Activated CD4-positive, alpha-beta T cell treated with anti-CD3 and anti-CD28 coated beads for 24 hours (primary cell): ENCODE measurements around the gene NPHS2.

ENCODE experiments used
- DNase-seq, 2 donors: peaks; one replicate each; pipeline ENCODE4 v3.0.0-alpha.2; 2020; ENCODE audit warnings: low read depth in 2 of 2

NPHS2 gene

DNA sequence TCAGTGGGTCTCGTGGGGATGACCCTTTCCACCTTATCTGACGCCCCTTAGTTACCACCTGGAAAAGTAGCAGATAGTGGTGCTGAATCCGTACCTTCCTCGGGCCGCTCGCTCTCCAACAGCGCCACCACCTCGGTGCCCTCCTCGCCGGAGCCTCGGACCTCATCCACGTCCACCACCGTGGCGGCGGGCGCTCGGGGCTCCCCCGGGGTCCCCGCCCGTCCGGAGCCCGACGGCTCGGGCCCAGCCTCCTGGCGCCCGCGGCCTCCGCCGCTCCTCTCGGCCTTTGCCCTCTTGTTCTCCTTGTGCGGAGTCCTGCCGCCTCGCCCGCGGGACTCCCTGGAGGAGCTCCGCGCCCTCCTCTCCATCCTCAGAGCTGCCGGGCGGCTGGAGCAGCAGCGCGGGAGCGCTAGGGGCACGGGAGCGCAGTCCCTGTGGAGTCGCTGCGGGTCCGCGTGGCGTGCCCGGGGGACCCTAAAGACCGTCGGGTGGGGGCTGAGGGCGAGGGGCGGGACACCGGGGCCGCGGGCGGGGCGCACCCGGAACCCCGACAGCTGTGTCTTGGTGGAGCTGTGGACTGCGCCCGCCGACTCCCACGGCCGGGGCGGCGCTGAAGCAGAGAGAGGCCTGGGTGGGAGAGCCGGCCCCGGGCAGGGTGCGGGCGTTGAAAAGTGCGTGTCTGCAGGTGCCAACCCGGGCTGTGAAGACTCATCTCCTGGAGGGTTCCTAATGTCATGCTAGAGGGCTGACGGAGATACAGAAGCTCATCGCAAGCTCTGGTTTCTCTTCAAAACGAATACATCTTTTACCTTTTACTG, at the start of gene NPHS2:
Gene NPHS2, minus strand, starts transcription at position 452 of the 818 bp plus-strand sequence. Its CDS starts 84 bp downstream, at position 368.
- DNase-seq: no peak

DNA sequence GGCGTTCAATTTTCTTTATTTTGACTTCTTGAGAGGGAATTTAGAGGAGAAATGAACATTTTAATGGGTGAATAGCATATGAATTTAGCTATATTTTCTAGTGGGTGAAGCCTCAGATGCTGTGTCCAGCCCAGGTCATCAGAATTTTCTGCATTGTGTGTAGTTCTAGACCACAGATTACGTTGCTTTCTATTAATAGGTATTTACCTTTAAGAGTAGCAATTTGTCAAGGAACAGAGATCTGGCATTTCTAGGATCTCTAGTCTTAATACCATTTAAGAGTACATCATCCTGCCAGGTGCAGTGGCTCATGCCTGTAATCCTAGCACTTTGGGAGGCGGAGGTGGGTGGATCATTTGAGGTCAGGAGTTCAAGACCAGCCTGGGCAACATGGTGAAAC, 36.6 kb upstream of the NPHS2 start:
- no peak for DNase-seq

DNA sequence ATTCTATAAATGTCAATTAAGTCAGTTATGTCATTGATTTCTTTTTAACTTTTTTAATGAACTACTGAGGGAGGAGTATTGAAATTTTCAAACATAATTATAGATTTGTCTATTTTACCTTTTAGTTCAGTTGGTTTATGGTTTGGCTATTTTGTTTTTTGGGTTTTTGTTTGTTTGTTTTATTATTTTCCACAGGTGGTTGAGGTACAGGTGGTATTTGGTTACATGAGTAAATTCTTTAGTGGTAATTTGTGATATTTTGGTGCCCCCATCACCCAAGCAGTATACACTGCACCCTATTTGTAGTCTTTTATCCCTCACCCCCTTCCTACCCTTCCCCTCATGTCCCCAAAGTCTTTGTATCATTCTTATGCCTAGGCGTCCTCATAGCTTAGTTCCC, 25.3 kb upstream of the NPHS2 start:
- DNase-seq: no peak

DNA sequence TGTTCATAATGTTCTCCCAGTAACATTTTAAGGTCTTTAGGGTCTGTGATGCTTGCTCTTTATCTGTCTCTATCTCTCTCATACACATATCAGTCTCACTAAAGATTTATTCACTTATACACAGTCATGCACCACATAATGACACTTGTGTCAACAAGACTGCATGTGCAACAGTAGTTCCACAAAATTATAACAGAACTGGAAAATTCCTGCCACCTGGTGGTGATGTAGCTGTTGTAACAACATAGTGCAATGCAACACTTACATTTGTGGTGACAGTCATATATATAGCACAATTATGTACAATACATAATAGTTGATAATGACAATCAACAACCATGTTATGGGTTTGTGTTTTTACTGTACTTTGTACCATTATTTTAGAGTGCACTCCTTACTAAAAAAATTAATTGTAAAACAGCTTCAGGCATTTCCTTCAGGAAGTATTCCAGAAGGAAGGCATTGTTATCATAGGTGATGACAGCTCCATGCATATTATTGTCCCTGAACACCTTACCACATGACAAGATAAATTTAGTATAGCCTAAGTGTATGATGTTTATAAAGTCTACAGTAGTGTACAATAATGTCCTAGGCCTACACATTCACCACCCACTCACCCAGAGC, 24.0 kb upstream of the NPHS2 start:
- DNase-seq: no peak

DNA sequence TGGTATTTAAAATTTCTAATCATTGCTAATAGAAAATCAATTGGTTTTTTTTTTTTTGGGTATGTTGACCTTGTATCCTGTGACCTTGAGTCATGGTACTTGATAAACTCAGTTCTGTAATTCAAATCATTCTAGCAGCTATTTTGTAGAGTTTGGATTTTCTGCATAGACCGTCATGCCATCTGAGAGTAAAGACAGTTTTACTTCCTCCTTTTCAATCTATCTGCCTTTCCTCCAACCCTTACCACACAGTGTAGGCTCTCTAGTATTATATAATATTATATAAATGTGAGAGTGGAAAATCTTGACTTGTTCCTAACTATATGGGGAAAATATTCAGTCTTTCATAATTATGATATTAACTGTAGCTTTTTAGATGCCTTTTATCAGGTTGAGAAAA, 22.9 kb upstream of the NPHS2 start:
- DNase-seq: no peak

DNA sequence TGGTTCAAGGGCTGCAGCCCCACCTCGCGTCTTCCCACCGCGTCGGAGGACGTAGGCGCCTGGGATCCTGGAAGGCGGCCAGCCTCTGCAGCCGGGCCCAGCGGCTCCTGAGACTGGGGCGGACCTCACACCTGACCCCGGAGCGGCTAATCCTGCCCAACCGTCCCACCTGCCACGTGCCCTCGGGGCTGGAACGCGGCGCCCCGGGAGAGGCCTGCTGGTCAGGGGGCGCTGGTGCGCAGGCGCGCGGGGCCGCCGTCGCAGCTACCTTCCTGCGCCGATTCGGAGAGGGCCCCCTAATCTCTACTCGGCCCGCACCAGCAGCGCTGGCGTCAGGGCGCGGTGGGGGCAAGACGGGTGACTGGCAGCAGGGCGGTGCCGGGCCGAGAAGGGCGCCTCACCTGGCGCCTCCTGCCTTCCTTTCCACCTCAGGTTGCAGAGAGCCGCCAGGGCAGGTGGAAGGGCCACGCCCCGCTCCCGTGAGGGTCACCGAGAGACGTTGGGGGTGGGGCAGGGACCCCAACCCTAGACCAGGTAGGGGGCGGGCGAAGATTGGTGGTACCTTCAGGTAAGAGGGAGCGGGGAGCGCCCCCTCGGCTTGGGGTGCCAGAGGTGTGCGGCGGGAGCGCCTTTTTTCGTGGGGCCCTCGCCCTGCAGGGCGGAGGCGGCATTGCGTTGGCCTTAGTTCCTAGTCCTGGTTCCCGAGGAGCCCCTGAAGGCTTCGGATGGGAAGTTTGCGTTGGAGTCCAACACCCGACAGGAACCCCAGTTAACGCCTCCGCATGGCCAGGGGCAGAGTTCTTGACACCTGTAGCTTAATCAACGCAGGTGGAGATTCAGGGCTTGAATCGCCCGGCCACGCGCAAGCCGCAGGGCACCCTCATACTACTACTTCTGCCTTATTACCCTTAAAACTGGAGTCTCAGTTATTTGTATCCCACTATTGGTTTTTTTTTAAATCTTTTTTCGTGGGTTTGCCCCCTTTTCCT, 16.1 kb upstream of the NPHS2 start, which contains the start of gene TDRD5:
Gene TDRD5, plus strand, starts transcription at position 241 of the 989 bp plus-strand sequence. CDS start 784 bp downstream, outside the sequence.
- DNase-seq: no peak

DNA sequence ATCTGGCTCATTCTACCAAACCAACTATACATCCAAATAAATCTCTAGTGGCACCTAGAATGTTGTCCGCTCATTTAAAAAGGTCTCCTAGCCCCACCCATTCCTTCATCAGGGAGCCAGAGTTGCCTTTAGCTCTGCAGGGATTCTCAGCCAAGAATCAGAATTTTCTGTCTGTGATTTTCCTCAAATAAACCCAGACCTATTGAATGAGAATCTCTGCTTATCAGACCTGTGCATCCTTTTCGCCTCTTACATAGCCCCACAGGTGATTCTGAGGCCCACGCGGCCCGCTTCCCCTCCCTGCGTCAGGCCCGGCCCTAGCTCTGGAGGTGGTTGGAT, 15.5 kb upstream of the NPHS2 start:
- DNase-seq: no peak

DNA sequence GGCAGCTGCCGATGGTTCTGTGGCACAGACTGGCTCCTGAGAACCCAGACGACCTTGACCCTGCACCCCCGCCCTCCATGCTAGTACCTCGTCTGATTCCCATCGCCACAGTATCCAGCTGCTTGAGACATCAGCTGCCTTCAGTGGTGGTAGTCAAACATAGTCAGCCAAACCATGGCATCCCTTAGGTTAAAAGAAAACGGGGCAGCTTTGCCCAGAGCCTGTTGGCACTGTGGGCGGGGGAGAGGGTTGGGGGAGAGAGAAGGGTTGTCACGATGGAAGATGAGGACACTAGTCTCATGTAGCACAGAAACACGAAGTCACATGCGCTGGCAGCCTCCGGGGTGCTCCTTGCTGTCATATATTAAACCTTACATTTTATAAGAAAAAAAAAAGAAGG, 14.9 kb upstream of the NPHS2 start:
- no peak for DNase-seq

DNA sequence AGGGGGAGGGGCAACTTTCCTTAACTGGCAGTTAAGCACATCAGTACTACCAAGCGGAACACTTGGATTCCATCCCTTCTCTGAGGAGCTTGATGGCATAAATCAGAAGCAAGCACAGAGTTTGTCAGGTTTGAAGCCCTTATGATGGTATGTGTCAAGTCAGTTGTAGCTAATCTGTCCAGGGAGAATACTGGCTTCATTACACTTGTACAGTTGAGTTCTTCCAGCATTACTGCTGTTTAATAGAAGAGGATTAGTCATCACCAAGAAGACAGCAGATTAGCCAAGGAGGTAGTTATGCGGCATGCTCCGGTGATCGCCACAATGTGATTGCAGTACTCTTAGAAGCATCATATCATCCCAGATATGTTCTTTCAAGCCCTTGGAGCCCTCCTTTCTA, 13.8 kb upstream of the NPHS2 start:
- no peak for DNase-seq

DNA sequence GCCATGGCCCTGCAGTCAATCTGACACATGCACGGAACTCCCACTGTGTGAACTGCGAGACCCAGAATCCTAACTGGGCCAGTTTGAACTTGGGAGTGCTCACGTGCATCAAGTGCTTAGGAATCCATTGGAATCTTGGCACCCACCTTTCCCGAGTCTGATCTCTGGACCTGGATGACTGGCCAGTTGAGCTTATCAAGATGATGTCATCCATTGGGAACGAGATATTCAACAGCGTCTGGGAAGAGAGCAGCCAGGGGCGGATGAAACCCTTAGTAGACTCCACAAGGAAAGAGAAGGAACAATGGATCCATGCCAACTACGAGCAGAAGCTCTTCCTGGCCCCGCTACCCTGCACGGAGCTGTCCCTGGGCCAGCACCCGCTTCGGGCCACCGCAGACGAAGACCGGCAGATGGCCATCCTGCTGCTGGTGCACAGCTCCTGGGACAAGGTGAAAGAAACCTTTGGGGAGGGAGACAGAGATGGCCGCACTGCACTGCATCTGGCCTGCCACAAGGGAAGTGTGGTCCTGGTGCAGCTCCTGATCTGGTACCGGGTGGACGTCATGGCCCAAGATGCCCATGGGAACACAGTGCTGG, 12.8 kb upstream of the NPHS2 start:
- no peak for DNase-seq

DNA sequence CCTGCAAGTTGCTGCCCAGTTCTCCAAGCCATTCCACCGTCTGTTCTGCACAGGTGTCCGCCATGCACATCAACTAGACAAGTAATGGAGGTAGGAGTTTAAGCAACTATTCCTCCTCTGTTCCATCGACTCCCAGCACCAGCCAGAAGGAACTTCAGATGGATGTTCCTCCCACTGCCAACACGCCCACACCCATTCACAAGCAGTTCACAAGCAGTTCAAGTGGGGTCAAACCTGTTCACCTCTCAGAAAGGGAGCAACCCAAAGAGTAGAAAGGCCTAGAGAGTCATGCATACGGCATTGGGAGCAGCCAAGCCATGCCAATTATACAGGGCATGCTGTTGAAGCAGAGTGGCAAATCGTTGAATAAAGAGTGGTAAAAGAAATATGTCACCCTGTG, 11.6 kb upstream of the NPHS2 start:
- no peak for DNase-seq

DNA sequence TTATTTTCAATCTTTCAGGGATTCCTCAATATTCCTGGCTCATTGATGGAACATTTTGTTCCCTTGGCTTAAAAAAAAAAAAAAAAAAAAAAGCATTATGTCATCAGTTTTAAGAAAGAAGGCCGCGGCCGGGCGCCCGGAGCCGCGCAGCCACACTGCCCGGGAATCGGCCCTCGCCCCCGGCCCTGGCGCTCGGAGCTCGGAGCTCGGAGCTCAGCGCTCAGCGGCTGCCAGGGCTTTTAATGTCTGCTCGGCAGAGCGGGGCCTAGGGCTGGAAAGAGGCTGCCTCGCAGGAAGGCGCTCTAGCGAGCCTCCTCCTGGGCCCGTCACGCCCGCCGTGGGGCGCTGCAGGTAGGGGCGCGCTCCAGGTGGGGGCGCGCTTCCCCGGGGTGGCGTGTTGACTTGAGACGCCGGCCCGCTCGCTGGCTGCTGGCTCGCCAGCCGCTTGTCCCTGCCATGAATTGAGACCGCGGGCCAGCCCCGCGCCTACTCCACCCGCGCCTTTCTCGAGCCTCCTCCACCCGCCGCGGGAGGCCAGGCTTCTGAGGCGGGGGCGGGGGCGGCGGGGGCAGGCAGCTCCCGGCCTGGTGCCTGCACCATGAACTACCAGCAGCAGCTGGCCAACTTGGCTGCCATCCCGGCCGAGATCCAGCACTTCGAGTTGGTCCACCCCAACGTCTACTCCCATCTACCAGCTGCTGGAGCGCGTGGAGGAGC, 10.5 kb upstream of the NPHS2 start:
- DNase-seq: no peak

DNA sequence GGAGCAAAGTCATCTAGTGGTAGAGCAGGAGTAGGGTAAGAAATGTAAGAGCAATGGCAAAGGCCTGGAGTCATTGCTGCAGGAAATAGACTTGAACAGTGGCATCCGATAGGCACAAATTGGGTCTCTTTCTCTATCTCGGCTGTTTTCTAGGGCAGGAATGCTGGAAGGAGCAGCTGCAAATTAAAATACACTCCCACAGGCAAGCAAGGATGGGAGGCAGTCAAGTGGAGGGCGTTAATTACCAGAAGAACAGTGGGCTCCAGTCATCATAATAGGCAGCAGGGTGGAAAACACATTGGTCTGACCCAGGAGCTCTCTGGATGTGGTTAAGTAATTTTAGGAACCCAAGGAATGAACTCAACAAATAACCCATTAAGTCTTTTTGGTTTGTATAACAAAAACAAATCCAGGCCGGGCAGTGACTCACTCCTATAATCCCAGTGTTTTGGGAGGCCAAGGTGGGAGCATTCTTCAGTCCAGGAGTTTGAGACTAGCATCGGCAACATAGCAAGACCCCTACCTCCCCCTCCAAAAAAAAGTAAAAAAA, 8.1 kb upstream of the NPHS2 start:
- no peak for DNase-seq

DNA sequence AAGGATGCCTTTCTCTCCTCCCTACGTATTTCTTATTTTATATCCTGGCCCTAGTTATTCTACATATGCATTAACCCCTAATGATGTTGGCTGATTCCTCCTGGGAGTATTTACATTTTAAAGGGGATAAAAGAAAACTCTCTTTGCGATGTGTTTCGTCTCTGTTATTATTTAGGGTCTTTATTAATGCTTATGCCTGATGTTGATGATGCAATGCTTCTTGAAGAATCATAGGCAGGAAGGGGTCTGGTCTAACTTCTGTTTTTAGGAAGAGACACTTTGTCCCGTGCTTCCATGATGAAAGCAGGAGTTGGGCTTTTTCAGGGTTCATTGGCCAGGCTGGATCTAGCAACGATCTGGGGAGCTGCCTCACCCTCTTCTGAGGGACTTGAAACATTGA, 761 bp upstream of the NPHS2 start:
- no peak for DNase-seq

DNA sequence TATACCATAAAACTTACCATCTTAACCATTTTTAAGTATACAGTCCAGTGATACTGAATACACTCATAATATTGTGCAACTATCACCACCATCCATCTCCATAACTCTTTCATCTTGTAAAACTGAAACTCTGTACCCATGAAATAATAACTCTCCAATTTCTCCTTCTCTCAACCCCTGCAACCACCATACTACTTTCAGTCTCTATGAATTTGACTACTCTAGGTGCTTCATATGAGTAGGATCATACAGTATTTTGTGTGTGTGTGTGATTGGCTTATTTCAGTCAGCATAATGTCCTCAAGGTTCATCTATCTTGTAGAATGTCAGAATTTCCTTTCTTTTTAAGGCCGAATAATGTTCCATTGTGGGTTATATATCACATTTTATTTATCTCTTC, 17.7 kb downstream of the NPHS2 start:
- DNase-seq: no peak

DNA sequence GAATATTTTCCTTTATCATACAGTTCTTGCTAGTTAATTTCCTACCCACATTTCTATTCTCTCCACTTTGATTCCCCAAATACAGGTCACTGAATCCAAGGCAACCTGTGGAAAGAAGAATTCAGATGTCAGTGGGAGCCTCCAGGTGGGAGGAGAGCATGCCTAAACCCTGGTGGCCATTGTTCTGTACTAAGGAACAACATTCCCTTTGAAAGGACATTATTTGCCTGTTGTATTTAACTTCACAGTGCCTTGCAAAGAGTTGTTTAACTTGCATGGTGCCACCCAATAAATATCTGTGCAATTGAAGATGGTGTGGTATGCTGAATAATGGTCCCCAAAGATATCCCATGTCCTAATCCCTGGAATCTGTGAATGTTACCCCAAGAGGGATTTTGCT, 21.3 kb downstream of the NPHS2 start:
- DNase-seq: no peak

DNA sequence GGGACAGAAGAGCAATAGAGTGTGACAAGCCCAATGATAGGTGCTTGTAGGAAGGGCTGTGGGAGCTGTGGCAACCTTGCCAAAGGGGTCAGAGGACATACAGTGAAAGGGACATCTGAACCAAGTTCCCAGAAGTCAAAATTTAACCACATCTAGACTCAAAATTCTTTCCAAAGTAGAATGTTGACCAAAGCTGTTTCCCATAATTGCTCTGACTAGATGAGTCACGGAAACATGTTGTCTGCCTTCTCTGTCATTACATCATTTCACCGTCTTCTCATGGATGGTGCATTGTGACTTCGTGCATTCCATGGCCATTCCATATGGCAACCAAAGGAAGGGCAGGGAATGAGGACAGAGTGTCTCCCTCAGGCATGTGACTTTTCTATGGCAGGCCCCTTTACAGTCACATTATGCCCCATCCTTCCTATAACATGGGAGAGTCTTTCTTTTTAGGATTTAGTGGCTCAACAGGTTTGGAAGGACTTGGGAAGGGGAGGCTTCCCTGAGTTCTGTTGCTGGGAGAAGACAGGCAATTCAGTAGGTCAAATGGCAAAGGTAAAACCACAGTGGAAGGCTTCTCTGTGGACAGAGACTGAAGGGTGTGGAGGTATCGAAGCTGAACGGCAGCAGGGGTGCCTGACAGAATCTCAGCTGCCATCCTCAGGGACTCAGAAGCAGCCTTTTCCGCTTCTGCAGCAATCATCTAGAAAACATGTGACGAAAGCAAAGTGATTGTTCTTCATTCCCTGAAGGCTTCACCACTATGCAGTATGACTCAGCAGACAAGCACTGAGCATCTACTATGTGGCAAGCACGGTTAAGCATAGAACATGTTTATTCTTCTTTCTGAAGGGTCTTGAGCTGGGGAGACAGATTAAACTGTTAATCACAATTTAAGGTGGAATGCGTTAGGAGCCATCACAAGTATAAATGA, 24.7 kb downstream of the NPHS2 start:
- DNase-seq: no peak

DNA sequence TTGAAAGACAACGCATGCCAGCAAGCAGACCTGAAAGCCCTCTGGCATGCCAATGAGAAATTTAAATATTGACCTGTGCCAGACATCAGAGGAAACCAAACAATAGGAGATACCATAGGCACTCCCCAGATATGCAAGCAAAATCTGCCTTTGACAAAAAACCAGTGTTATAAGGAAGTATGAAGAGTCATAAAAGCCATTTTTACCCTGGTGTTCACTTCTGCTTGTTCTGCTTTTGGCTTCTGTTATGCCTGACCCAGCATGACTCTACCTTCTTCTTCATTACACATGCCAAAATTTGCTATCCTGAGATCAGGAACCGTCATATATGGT, 26.4 kb downstream of the NPHS2 start:
- DNase-seq: no peak

DNA sequence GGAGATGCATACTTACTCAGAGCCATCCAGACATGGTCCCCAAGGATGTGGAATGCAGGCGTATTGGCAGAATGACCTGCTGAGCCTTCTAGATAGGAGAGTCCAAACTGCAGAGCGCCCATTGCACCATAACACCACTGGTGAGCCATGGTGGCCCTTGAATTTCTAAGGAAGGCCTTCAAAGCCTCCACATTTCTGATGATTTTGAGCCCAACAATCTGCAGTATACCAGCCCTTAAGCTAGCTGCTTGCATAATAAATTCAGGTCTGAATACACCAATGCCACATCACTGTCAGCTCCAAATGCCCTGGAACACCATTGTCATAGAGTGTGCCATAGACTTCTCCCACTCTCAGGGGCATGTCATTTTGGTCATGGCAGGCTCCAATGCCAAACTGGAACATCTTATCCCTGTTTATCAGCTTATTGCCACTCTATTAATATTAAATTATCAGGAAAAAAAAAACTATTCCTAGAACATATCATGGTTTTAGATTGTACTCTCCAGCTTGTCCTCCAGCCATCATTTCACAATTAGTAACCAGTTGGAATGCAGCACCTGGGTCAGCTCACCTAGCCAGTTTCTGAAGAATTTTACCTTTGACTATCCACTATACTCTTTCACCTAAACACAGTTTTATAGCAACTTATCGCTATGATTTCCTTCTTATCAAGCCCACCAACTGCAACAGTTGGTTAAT, 26.9 kb downstream of the NPHS2 start:
- DNase-seq: no peak
